Medulla oblongata (tissue), 1 donor: Measurements from ENCODE around the gene FOXF1.

ENCODE experiments used
- DNase-seq: peaks from one replicate; pipeline ENCODE4 v3.0.0-alpha.2; 2015; ENCODE audit errors: extremely low spot score

Gene FOXF1

GRCh38 chr16:86556576-86556975 lies 46.2 kb downstream of the FOXF1 start:
- DNase-seq, result no peak

- DNase-seq, result no peak
These were observed 47.3 kb downstream of the FOXF1 start for GRCh38 chr16:86557587-86557986.

- no peak for DNase-seq
These were observed 48.2 kb downstream of the FOXF1 start for GRCh38 chr16:86558355-86559193.

- no peak for DNase-seq
These were observed 49.5 kb downstream of the FOXF1 start for GRCh38 chr16:86559802-86560305.

- no peak for DNase-seq
These were observed 52.0 kb downstream of the FOXF1 start for GRCh38 chr16:86562356-86562755.

- peak; percentile 96 for DNase-seq
These were observed 53.4 kb downstream of the FOXF1 start for GRCh38 chr16:86563469-86564345.
